Transverse colon (tissue), 4 donors: ENCODE data around the gene ZNF669. TPM values are rescaled to one million over a fixed set of nuclear protein-coding genes. Genes with fewer than 3 reads are reported as not detected.

Experiments used
- DNase-seq: peaks from one replicate; pipeline ENCODE4 v3.0.0-alpha.2; 2019
- H3K27ac ChIP-seq, 4 donors: fragments of 200-600 bp; sonication (generic); 2 replicates each; pipeline ENCODE4 v1.5.1; 2016 to 2018; ENCODE audit warnings: inconsistent platforms in 4 of 4
- H3K27me3 ChIP-seq: fragments of 200-600 bp; sonication (generic); 2 replicates; pipeline ENCODE4 v1.5.1; 2017; ENCODE audit warnings: inconsistent platforms
- H3K36me3 ChIP-seq, 4 donors: fragments of 200-600 bp; sonication (generic); 2 replicates each; pipeline ENCODE4 v1.5.1; 2017 to 2019; ENCODE audit warnings: inconsistent platforms in 4 of 4
- H3K4me1 ChIP-seq, 4 donors: fragments of 200-600 bp; sonication (generic); 2 replicates each; pipeline ENCODE4 v1.5.1; 2017 to 2020; ENCODE audit warnings: inconsistent platforms in 4 of 4
- H3K4me3 ChIP-seq, 4 donors: fragments of 200-600 bp; sonication (generic); 1 replicate in 1 of 4; 2 replicates in 3 of 4; pipeline versions ENCODE4 v1.5.1 to v1.6.1; 2017 to 2019; ENCODE audit warnings: inconsistent platforms in 4 of 4
- H3K9me3 ChIP-seq, 2 donors: fragments of 200-600 bp; sonication (generic); 2 replicates each; pipeline ENCODE4 v1.5.1; 2017 to 2019; ENCODE audit warnings: inconsistent platforms in 2 of 2
- CTCF ChIP-seq, 5 experiments: fragments of 200-600 bp in 3 of 5; fragments of 450-650 bp in 2 of 5; sonication (generic) in 3 of 5; IDR thresholded peaks; 1 replicate in 2 of 5; 2 replicates in 3 of 5; pipeline ENCODE4 v1.5.1; 2016 to 2017; ENCODE audit warnings: antibody characterized with exemption in 5 of 5, inconsistent platforms in 3 of 5, mild to moderate bottlenecking in 2 of 5, moderate library complexity in 1 of 5
- EP300 ChIP-seq: sonication (generic); formaldehyde crosslinking; IDR thresholded peaks from one replicate; pipeline ENCODE4 v1.6.1; 2017; ENCODE audit warnings: antibody characterized with exemption, low read depth
- POLR2A ChIP-seq: fragments of 450-650 bp; IDR thresholded peaks from one replicate; pipeline ENCODE4 v1.6.1; 2016; ENCODE audit warnings: antibody characterized with exemption, mild to moderate bottlenecking, moderate library complexity
- POLR2AphosphoS5 ChIP-seq, 3 donors: sonication (generic); formaldehyde crosslinking; IDR thresholded peaks; one replicate each; pipeline ENCODE4 v1.6.1; 2016; ENCODE audit warnings: antibody characterized with exemption in 3 of 3
- WGBS, 2 donors: methylation state at CpG; one replicate each; pipeline ENCODE4 v1.1.5; 2018; ENCODE audit warnings: low coverage in 1 of 2; 5-methylcytosine and 5-hydroxymethylcytosine counted together
- in situ Hi-C, 4 donors: fragments of 200-750 bp; cut with MboI; loops; one replicate each; pipeline versions ENCODE4 v1.15.0 to v1.15.1; 2017; ENCODE audit warnings: low sequenced_read_pairs in 3 of 4, low pct_ligation_motif_present in 1 of 4, low pct_unique_long_range_greater_than_20kb in 1 of 4
- intact Hi-C: fragments of 100-400 bp; cut with DNase I; formaldehyde crosslinking; loops from one replicate; pipeline ENCODE4 v1.15.1; 2023; ENCODE audit warnings: low total_unique reads
- total RNA-seq, 4 donors: library from RNA; depleted of rRNA; stranded (reverse); fragments of >200 nt; gene quantifications; one replicate each; pipeline ENCODE4 v1.1.0, GENCODE V29; 2016

The ZNF669 gene
- total RNA-seq, 4 donors from 2014 or later, result 2.4 to 26.2 (median 4.9) TPM

GRCh38 chr1:247088967-247089366 is 15.2 kb downstream of the ZNF669 start:
- Histone ChIP-seq H3K27ac (no peak overlapping the region), H3K36me3 (no peaks in the 10 kb centered on the region), H3K27me3 (no peaks in the 10 kb centered on the region), H3K9me3 (no peaks in the 10 kb centered on the region), H3K4me3 (no peak overlapping the region), H3K4me1 (no peaks in the 10 kb centered on the region)
- no peak for DNase-seq
- WGBS, 2 donors, result 87% methylated on average over 4 of the region's 4 CpGs; no CpG with 5 or more reads in 1 of the 2 donors
- intact Hi-C loops (no loop called here), in situ Hi-C loops (no loop called here)
- TF ChIP-seq CTCF (IDR thresholded peaks at IDR 0.05) (no peak), POLR2AphosphoS5 (IDR thresholded peaks at IDR 0.05) (no peak), POLR2A (no peak)

- no peaks in the 10 kb centered on the region for H3K27me3 ChIP-seq
- H3K27ac ChIP-seq, result no peak overlapping the region
- H3K36me3 ChIP-seq, result no peaks in the 10 kb centered on the region
- H3K4me3 ChIP-seq, result no peak overlapping the region
- no peaks in the 10 kb centered on the region for H3K9me3 ChIP-seq
- H3K4me1 ChIP-seq, result no peaks in the 10 kb centered on the region
- TF ChIP-seq POLR2A, result no peak
- no peak for TF ChIP-seq CTCF (IDR thresholded peaks at IDR 0.05)
- no peak for TF ChIP-seq EP300
- no peak for TF ChIP-seq POLR2AphosphoS5 (IDR thresholded peaks at IDR 0.05)
- no peak for DNase-seq
- in situ Hi-C loops (no loop called here), intact Hi-C loops (no loop called here)
- WGBS, 2 donors, result 27% methylated on average over 1 of the region's 1 CpG; no CpG with 5 or more reads in 1 of the 2 donors
These were observed 16.9 kb downstream of the ZNF669 start for GRCh38 chr1:247087256-247087655.

- no peak overlapping the region for H3K27ac ChIP-seq
- DNase-seq, result no peak
- H3K36me3 ChIP-seq, result no peaks in the 10 kb centered on the region
- intact Hi-C loops (no loop called here), in situ Hi-C loops (no loop called here)
- no peaks in the 10 kb centered on the region for H3K27me3 ChIP-seq
- WGBS, 2 donors, result 89% methylated on average over 8 of the region's 8 CpGs; no CpG with 5 or more reads in 1 of the 2 donors
- H3K9me3 ChIP-seq, result no peaks in the 10 kb centered on the region
- TF ChIP-seq EP300 (no peak), POLR2AphosphoS5 (IDR thresholded peaks at IDR 0.05) (no peak), CTCF (IDR thresholded peaks at IDR 0.05) (no peak), POLR2A (no peak)
- no peak overlapping the region for H3K4me3 ChIP-seq
- H3K4me1 ChIP-seq, result no peaks in the 10 kb centered on the region
These were observed 18.8 kb downstream of the ZNF669 start for GRCh38 chr1:247085310-247085709.

GRCh38 chr1:247084771-247085170 is 19.4 kb downstream of the ZNF669 start:
- no peak overlapping the region for H3K4me3 ChIP-seq
- H3K27ac ChIP-seq, result no peak overlapping the region
- H3K4me1 ChIP-seq, result no peaks in the 10 kb centered on the region
- TF ChIP-seq POLR2A (no peak), CTCF (IDR thresholded peaks at IDR 0.05) (no peak), POLR2AphosphoS5 (IDR thresholded peaks at IDR 0.05) (no peak), EP300 (no peak)
- DNase-seq, result no peak
- intact Hi-C loops, result no loop called here
- H3K9me3 ChIP-seq, result no peaks in the 10 kb centered on the region
- no peaks in the 10 kb centered on the region for H3K27me3 ChIP-seq
- in situ Hi-C loops, result no loop called here
- H3K36me3 ChIP-seq, result no peaks in the 10 kb centered on the region
- WGBS, 2 donors, result 92 to 93% methylated on average over 4 to 8 of the region's 8 CpGs
